ENCODE results near the gene HLA-DQA1. TPM values are rescaled to one million over a fixed set of nuclear protein-coding genes. Genes with fewer than 3 reads are reported as not detected.
A peak's percentile ranks its signal among the peaks of the same experiment; 100 is the strongest.

HLA-DQA1 gene
- total RNA-seq, 4 donors from 2014 or later = 0.67 to 36.3 (median 1.5) TPM; not detected in 1

GRCh38 chr6:32679492-32679891 is 42.3 kb downstream of the HLA-DQA1 start:
- Histone ChIP-seq H3K36me3 (no peaks in the 10 kb centered on the region), H3K4me1 (no peaks in the 10 kb centered on the region), H3K4me3 (no peak overlapping the region), H3K9me3 (no peaks in the 10 kb centered on the region), H3K27ac (no peak overlapping the region), H3K27me3 (no peaks in the 10 kb centered on the region)
- TF ChIP-seq POLR2A (IDR thresholded peaks at IDR 0.05) = no peak
- TF ChIP-seq, protein P1, sequence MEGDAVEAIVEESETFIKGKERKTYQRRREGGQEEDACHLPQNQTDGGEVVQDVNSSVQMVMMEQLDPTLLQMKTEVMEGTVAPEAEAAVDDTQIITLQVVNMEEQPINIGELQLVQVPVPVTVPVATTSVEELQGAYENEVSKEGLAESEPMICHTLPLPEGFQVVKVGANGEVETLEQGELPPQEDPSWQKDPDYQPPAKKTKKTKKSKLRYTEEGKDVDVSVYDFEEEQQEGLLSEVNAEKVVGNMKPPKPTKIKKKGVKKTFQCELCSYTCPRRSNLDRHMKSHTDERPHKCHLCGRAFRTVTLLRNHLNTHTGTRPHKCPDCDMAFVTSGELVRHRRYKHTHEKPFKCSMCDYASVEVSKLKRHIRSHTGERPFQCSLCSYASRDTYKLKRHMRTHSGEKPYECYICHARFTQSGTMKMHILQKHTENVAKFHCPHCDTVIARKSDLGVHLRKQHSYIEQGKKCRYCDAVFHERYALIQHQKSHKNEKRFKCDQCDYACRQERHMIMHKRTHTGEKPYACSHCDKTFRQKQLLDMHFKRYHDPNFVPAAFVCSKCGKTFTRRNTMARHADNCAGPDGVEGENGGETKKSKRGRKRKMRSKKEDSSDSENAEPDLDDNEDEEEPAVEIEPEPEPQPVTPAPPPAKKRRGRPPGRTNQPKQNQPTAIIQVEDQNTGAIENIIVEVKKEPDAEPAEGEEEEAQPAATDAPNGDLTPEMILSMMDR (IDR thresholded peaks at IDR 0.05) = no peak
- DNase-seq = no peak

DNA sequence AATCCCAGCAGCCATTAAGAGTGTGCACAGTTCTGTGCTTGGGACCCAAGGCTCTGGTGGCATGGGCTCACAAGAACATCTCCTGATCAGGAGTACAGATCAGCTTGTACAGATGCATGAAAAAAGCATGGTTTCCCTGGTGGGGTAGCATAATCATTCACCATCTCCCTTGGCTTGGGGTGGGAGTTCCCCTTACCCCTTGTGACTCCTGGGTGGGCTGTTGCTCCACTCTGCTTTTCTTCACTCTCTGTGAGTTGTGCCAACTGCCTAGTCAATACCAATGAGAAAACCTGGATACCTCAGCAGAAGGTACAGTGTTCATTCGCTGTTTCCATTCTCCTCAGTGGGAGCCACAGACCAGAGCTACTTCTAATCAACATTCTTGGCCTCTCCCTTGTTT is 42.8 kb downstream of the HLA-DQA1 start:
- Histone ChIP-seq H3K27me3 (no peaks in the 10 kb centered on the region), H3K27ac (no peak overlapping the region), H3K4me3 (no peak overlapping the region), H3K4me1 (no peaks in the 10 kb centered on the region), H3K36me3 (no peaks in the 10 kb centered on the region), H3K9me3 (no peaks in the 10 kb centered on the region)
- TF ChIP-seq, protein P1 (IDR thresholded peaks at IDR 0.05) = no peak
- TF ChIP-seq POLR2A (IDR thresholded peaks at IDR 0.05) = no peak
- no peak for DNase-seq

GRCh38 chr6:32684246-32684645 is 47.0 kb downstream of the HLA-DQA1 start:
- TF ChIP-seq, protein P1 (IDR thresholded peaks at IDR 0.05) = no peak
- no peak for TF ChIP-seq POLR2A (IDR thresholded peaks at IDR 0.05)
- no peak for DNase-seq
- Histone ChIP-seq H3K4me3 (no peak overlapping the region), H3K36me3 (no peaks in the 10 kb centered on the region), H3K4me1 (no peaks in the 10 kb centered on the region), H3K27me3 (no peaks in the 10 kb centered on the region), H3K9me3 (no peaks in the 10 kb centered on the region), H3K27ac (no peak overlapping the region)

GRCh38 chr6:32685603-32686002 is 48.4 kb downstream of the HLA-DQA1 start:
- Histone ChIP-seq H3K9me3 (no peaks in the 10 kb centered on the region), H3K4me3 (no peak overlapping the region), H3K36me3 (no peaks in the 10 kb centered on the region), H3K27me3 (no peaks in the 10 kb centered on the region), H3K4me1 (no peaks in the 10 kb centered on the region), H3K27ac (peak overlapping the region in 1 of 4 donors; percentile 69)
- DNase-seq = peak in 2 of 3 donors; percentile 40 to 53
- no peak for TF ChIP-seq POLR2A (IDR thresholded peaks at IDR 0.05)
- TF ChIP-seq, protein P1 (IDR thresholded peaks at IDR 0.05) = no peak

DNA sequence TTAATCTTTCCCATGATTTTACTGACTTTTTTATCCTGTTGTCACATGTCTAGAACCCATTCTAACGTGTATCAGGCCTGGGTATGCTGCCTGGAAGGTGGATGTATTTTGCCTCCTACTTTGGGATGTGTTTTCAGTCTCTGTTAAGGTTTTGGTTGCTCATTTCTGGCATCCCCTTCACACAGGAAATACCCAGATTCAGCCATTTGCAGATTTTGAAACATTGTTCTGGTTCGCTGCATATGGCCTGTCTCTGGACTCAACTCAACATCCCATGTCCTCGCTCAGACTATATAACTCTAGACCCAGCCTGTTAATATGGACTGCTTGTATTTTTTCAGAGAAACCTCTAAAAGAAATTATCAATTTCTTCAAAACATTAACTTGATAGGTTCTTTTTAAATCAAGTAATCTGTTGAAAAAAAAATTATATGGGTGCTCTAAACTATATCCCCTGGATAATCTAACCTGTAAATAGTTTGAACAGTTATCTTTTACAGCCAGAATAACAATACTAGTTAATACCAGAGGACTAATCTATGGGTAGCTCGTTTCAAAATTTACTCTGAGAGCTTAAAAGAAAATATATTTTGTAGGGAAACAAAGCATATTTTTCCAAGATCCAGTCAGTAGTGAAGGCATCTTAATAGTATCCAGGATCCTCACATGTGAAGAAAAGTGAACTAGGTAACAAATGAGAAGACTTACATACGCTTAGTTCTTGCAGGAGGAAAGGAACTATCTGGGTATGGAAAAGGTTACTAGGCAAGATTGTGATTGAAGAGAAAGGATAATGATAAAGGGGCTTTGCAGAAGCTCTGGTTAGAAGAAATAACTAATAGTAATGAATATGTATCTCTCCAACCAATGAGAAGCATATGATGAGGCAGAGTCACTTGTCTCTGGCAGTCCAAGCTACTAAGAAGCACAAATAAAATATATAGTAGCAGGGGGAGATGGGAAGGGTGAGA is 52.6 kb downstream of the HLA-DQA1 start:
- Histone ChIP-seq H3K27me3 (no peaks in the 10 kb centered on the region), H3K4me1 (no peaks in the 10 kb centered on the region), H3K4me3 (no peak overlapping the region), H3K27ac (peak overlapping the region in 2 of 4 donors; percentile 63 to 72), H3K9me3 (no peaks in the 10 kb centered on the region), H3K36me3 (no peaks in the 10 kb centered on the region)
- DNase-seq = peak in 2 of 3 donors; percentile 48 to 56
- TF ChIP-seq, protein P1 (IDR thresholded peaks at IDR 0.05) = no peak
- no peak for TF ChIP-seq POLR2A (IDR thresholded peaks at IDR 0.05)
